ENCODE results near the gene FHIT. TPM values are rescaled to one million over a fixed set of nuclear protein-coding genes. Genes with fewer than 3 reads are reported as not detected.

The FHIT gene
- total and polyA plus RNA-seq, 2 of the 4 experiments (the other 2 are of a cell fraction): 0.07 TPM; not detected in 1

GRCh38 chr3:60552581-60552980 is 698.7 kb downstream of the FHIT start:
- Histone ChIP-seq H3K27ac (ENCODE audit: insufficient read depth, low read length) (no peak overlapping the region), H3K4ac (ENCODE audit: low read depth, low read length) (no peak overlapping the region), H4K20me1 (ENCODE audit: insufficient read depth, low read length) (no peaks in the 10 kb centered on the region), H3K14ac (replicated peaks; ENCODE audit: low read depth, low read length) (no peak overlapping the region), H3K79me1 (ENCODE audit: low read depth in 1 of 2, low read length in 2 of 2) (no peaks in the 10 kb centered on the region), H4K5ac (ENCODE audit: low read depth, low read length) (no peak overlapping the region), H4K91ac (ENCODE audit: insufficient read depth, low read depth, low read length) (no peak overlapping the region), H2BK120ac (ENCODE audit: low read depth, low read length) (no peak overlapping the region), H2AK5ac (ENCODE audit: low read depth, low read length) (no peak overlapping the region), H3K4me3 (ENCODE audit: insufficient read depth, low read depth, low read length) (no peak overlapping the region), H3K9ac (ENCODE audit: low read depth, low read length) (no peak overlapping the region), H2AFZ (replicated peaks; ENCODE audit: low read length, poor library complexity) (no peak overlapping the region), H4K8ac (ENCODE audit: low read depth in 2 of 2, low read length in 2 of 2) (no peak overlapping the region), H3K9me3 (ENCODE audit: control insufficient read depth, insufficient read depth, low read length) (no peaks in the 10 kb centered on the region), H3K27me3 (ENCODE audit: control insufficient read depth, insufficient read depth, low read length) (no peaks in the 10 kb centered on the region), H3K36me3 (ENCODE audit: control insufficient read depth, insufficient read depth, low read length) (no peaks in the 10 kb centered on the region), H2BK20ac (ENCODE audit: low read depth, low read length) (no peak overlapping the region), H2BK15ac (ENCODE audit: low read depth, low read length) (no peak overlapping the region), H3K9me1 (ENCODE audit: insufficient read depth, low read length) (no peaks in the 10 kb centered on the region), H3K18ac (ENCODE audit: low read depth, low read length) (peak overlapping the region; percentile 36; the same call in 1 of the 2 replicates), H2AK9ac (replicated peaks; ENCODE audit: low read depth, low read length, poor library complexity) (no peak overlapping the region), H3K23ac (ENCODE audit: low read depth, low read length) (no peak overlapping the region), H2BK5ac (ENCODE audit: low read depth, low read length, poor library complexity, severe bottlenecking) (no peak overlapping the region), H3K56ac (ENCODE audit: extremely low read depth, insufficient read depth, low read length) (no peak overlapping the region), H3K4me1 (ENCODE audit: control insufficient read depth, insufficient read depth, low read length) (peaks cover 5% of the 10 kb centered on the region; the same call in 1 of the 2 replicates), H3K4me2 (ENCODE audit: low read depth, low read length) (no peak overlapping the region)
- intact Hi-C loops (cut with micrococcal nuclease) (no loop called here), in situ Hi-C loops (cut with MboI; ENCODE audit: low sequenced_read_pairs) (no loop called here), dilution Hi-C loops (cut with HindIII; ENCODE audit: low sequenced_read_pairs, unreplicated experiment) (no loop called here)
- WGBS, 2 experiments (ENCODE audit: extremely low coverage in 2 of 2, insufficient read length in 1 of 2): no CpG with 5 or more reads among the region's 2 CpGs
- BruUV-seq (replicated peaks): no TSS peak
- POLR2A ChIA-PET (ENCODE audit: unreplicated experiment): no interaction called here
- CTCF ChIA-PET: no interaction called here
- TF ChIP-seq CHD1 (IDR thresholded peaks at IDR 0.05; ENCODE audit: low read depth, low read length): no peak
- TF ChIP-seq MXI1 (IDR thresholded peaks at IDR 0.05; ENCODE audit: borderline replicate concordance, low read depth, low read length): no peak
- no peak for TF ChIP-seq POLR2A (IDR thresholded peaks at IDR 0.05; ENCODE audit: low read depth, low read length)
- TF ChIP-seq BHLHE40 (IDR thresholded peaks at IDR 0.05; ENCODE audit: low read depth, low read length): no peak
- TF ChIP-seq CTCF (conservative IDR thresholded peaks at IDR 0.05; ENCODE audit: low read depth, low read length): no peak
- TF ChIP-seq USF2 (IDR thresholded peaks at IDR 0.05; ENCODE audit: low read depth, low read length): no peak
- TF ChIP-seq NFE2L2 (IDR thresholded peaks at IDR 0.05; ENCODE audit: low read depth, low read length): no peak
- no peak for TF ChIP-seq RFX5 (IDR thresholded peaks at IDR 0.05; ENCODE audit: low read depth, low read length)
- no peak for TF ChIP-seq CEBPB (IDR thresholded peaks at IDR 0.05; ENCODE audit: low read depth, low read length)
- TF ChIP-seq MAFK (IDR thresholded peaks at IDR 0.05; ENCODE audit: low read depth, low read length): no peak
- TF ChIP-seq RCOR1 (IDR thresholded peaks at IDR 0.05; ENCODE audit: insufficient replicate concordance, low read length): no peak
- no peak for TF ChIP-seq ELK1 (IDR thresholded peaks at IDR 0.05; ENCODE audit: borderline replicate concordance, low read depth, low read length)
- no peak for TF ChIP-seq SMC3 (IDR thresholded peaks at IDR 0.05; ENCODE audit: low read depth, low read length)
- no peak for TF ChIP-seq MAZ (IDR thresholded peaks at IDR 0.05; ENCODE audit: borderline replicate concordance, low read depth, low read length)
- no peak for TF ChIP-seq FOS (IDR thresholded peaks at IDR 0.05; ENCODE audit: low read depth, low read length)
- ATAC-seq (ENCODE audit: low read depth) (no peak), DNase-seq (peak; percentile 21)
